H7 (cell line): ENCODE data around the gene AKAP1. TPM values are rescaled to one million over a fixed set of nuclear protein-coding genes. Genes with fewer than 3 reads are reported as not detected.
A peak's percentile ranks its signal among the peaks of the same experiment; 100 is the strongest.

ENCODE experiments used
- DNase-seq: peaks from one replicate; pipeline ENCODE4 v3.0.0; 2012
- H3K27me3 ChIP-seq: 2 replicates; pipeline ENCODE4 v1.6.0; 2011; ENCODE audit warnings: mild to moderate bottlenecking, low read length; ENCODE audit not compliant: control insufficient read depth, insufficient read depth
- H3K36me3 ChIP-seq: replicated peaks from 2 replicates; pipeline ENCODE4 v1.5.1; 2011; ENCODE audit warnings: low read length; ENCODE audit not compliant: control insufficient read depth, insufficient read depth
- H3K4me3 ChIP-seq: 2 replicates; pipeline ENCODE4 v1.5.1; 2011; ENCODE audit warnings: low read depth, mild to moderate bottlenecking, control low read depth, low read length, moderate library complexity; ENCODE audit not compliant: insufficient read depth
- total RNA-seq: library from RNA; depleted of rRNA; stranded (reverse); fragments of >200 nt; shearing (Covaris generic); gene quantifications from 2 replicates; pipeline ENCODE4 v1.2.3, GENCODE V29; 2014

AKAP1 gene
- total RNA-seq, 1 experiment from 2014 or later = 67.8 TPM

DNA sequence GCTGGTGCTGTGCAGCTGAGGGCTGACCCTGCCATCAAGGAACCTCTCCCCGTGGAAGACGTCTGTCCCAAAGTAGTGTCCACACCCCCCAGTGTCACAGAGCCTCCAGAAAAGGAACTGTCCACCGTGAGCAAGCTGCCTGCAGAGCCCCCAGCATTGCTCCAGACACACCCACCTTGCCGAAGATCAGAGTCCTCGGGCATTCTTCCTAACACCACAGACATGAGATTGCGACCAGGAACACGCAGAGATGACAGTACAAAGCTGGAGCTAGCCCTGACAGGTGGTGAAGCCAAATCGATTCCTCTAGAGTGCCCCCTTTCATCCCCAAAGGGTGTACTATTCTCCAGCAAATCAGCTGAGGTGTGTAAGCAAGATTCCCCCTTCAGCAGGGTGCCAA, 20.5 kb downstream of the AKAP1 start:
- DNase-seq = no peak
- Histone ChIP-seq H3K36me3 (peaks cover 4% of the 10 kb centered on the region), H3K27me3 (no peaks in the 10 kb centered on the region), H3K4me3 (no peak overlapping the region)

DNA sequence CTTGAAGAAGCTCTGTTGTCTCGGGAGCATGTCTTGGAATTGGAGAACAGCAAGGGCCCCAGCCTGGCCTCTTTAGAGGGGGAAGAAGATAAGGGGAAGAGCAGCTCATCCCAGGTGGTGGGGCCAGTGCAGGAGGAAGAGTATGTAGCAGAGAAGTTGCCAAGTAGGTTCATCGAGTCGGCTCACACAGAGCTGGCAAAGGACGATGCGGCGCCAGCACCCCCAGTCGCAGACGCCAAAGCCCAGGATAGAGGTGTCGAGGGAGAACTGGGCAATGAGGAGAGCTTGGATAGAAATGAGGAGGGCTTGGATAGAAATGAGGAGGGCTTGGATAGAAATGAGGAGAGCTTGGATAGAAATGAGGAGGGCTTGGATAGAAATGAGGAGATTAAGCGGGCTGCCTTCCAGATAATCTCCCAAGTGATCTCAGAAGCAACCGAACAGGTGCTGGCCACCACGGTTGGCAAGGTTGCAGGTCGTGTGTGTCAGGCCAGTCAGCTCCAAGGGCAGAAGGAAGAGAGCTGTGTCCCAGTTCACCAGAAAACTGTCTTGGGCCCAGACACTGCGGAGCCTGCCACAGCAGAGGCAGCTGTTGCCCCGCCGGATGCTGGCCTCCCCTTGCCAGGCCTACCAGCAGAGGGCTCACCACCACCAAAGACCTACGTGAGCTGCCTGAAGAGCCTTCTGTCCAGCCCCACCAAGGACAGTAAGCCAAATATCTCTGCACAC, 21.2 kb downstream of the AKAP1 start:
- no peak overlapping the region for H3K4me3 ChIP-seq
- DNase-seq = peak; percentile 73
- peaks cover 6% of the 10 kb centered on the region for H3K36me3 ChIP-seq
- no peaks in the 10 kb centered on the region for H3K27me3 ChIP-seq

DNA sequence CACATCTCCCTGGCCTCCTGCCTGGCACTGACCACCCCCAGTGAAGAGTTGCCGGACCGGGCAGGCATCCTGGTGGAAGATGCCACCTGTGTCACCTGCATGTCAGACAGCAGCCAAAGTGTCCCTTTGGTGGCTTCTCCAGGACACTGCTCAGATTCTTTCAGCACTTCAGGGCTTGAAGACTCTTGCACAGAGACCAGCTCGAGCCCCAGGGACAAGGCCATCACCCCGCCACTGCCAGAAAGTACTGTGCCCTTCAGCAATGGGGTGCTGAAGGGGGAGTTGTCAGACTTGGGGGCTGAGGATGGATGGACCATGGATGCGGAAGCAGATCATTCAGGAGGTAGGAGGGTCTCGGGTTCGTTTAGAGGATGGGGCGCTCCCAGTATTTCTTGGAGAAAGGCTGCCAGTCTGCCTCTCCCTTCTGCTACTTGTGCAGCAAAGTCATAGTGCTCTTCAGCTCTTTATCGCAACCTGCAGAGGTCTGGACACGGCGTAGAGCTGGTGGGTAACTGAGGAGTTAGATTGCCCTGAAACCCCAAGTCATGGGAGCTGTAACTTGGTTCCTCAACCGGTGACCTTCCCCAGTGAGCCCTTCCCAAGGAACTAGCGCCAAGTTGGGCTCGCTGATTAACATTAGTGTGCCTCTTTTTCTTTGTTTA, 21.9 kb downstream of the AKAP1 start:
- DNase-seq = no peak
- H3K27me3 ChIP-seq = no peaks in the 10 kb centered on the region
- H3K4me3 ChIP-seq = no peak overlapping the region
- H3K36me3 ChIP-seq = peaks cover 7% of the 10 kb centered on the region

DNA sequence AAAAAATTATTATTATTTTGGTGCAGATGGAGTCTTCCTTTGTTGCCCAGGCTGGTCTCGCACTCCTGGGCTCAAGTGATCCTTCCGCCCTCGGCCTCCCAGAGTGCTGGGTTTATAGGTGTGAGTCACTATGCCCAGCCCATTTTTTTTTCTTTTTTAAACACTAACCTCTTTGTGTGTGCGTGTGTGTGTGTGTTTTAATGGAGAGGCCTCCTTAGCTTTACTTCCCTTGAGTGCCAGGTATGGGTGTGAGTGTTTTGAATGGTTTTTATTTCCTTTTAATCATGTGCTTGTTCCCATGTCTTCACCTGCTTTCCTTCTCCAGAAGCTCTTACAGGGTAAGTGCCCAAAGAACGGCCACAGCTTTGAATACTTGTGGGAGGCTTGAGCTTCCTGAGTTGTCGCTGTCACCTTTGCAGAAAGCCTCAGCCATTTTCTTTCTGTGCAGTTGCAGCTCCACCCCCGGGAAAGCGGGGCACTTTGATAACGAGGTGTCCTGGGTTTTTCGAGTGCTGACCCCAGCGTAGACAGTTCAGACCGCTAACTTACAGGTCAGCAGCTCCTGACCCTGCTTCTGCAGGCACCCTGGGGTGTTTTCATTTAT, 22.6 kb downstream of the AKAP1 start:
- Histone ChIP-seq H3K36me3 (peaks cover 10% of the 10 kb centered on the region), H3K27me3 (no peaks in the 10 kb centered on the region), H3K4me3 (no peak overlapping the region)
- DNase-seq = no peak

DNA sequence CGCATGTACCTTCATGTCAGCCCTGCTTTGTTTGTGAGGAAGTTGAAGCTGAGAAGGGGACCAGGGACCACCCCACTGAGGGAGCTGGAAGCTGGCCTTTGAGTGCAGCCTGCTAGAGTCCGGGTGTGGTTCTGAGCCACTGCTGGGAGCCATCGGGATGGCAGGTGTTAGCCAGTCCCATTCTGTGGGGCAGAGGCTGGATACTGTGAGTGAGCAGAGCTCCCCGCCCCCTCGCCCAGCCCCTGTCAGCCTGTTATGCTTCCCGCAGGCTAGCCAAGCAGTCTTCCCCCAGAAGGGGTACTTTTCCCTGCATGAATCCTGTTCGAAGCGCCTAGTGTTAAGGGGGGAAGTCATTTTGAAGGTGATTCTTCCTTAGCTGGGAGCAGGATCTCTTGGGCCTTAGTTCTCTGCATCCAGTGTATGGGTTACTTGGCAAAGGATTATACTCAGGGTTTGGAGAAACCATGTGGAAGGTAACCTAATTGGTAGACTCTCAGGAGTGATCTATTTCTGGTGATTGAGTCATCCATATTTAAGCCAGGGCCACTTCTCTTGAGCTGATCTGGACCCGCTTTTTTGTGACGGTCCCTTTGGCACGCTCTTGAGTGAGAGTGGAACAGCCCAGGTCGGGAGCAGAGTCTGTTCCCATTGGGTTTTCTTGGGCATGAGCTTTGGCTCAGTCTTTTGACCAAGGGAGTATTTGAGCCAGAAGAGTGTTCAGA, 23.8 kb downstream of the AKAP1 start:
- Histone ChIP-seq H3K4me3 (no peak overlapping the region), H3K36me3 (peaks cover 10% of the 10 kb centered on the region), H3K27me3 (no peaks in the 10 kb centered on the region)
- DNase-seq = no peak

DNA sequence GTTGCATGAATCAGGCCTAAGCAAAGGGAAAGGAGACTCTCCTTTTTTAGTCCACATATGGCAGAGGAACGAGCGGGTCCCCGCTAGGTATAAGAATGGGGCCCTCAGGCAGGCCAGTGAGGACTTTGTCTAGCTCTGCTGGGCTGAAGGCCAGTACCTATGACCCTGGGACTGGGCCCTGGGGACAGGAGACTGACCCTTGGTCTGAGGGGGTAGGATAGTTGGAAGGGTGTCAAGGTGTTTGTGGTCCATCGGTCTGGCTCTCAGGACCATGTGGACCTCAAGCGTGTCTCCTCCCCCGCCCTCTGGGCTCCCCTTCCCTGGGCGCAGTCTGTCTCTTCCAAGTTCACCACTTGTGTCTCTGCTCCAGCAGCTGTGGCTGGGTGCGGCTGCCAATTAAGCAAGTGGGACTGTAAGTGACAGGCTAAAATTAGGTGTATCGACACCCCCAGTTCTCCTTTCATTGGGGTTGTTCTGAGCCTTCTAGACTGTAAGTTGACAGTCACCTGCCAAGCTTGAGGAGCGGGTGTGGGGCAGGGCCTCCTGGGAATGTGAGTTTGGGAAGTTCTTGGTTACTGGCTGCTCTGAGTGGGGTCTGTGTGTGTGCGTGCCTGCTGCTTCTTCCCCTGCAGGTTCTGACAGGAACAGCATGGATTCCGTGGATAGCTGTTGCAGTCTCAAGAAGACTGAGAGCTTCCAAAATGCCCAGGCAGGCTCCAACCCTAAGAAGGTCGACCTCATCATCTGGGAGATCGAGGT, 24.5 kb downstream of the AKAP1 start:
- H3K4me3 ChIP-seq = no peak overlapping the region
- H3K36me3 ChIP-seq = peaks cover 14% of the 10 kb centered on the region
- H3K27me3 ChIP-seq = no peaks in the 10 kb centered on the region
- DNase-seq = peak; percentile 66

DNA sequence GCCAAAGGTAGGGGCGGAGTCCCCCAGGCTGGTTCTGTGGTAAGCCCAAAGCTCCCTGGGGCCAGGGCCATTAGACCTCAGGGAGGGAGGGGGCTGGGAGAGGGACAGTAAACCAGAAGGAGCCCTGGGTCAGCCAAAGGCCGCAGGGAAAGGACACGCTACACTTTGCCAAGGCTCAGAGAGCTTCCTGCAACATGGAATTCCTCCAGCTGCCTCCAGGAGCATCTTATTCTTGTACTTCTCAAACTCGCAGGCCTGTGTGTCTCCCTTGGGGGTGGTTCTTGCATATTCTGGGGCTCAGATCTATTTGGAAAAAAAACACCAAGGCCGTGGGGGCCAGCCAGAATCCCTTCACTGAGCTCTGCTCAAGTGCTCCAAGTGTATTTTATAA, 25.1 kb downstream of the AKAP1 start:
- no peak for DNase-seq

DNA sequence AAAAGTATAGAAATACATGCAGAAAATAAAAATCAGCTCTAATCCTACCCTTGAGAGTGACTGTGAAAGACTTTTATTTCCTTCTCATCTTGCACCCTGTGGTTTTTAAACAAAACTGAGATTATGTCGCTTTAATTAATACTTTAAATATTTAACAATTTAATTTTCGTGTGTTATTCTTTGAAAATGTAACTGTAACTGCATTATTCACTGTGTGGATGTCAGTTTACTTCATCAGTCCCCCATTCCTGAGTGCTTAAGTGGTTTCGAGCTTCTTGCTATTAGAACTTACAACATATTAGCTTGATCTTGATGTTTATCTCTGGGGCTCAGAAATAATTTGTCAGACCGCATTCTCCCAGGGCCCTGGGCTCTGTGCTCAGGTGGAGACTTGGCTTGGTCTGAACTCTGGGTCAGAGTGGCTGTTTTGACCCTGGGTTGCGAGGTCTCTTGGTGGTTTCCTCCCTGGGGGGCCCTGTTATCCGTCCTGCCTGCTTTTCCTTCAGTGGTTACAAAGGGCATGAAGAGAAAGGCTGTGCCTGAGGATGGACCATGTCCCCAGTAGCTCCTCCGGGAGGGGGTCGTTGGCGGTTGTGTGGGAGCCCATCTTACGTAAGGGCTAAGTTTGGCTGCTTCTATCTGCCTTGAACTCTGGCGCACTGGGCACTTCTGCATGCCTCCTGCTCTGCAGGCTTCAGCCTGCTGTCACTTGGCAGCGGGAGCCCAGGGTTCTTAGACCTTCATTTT, 25.7 kb downstream of the AKAP1 start:
- DNase-seq = no peak
- H3K36me3 ChIP-seq = peaks cover 20% of the 10 kb centered on the region
- H3K27me3 ChIP-seq = no peaks in the 10 kb centered on the region
- no peak overlapping the region for H3K4me3 ChIP-seq

More for the DNA sequence above, 25.1 kb downstream of the AKAP1 start:
- Histone ChIP-seq H3K27me3 (no peaks in the 10 kb centered on the region), H3K36me3 (peaks cover 18% of the 10 kb centered on the region), H3K4me3 (no peak overlapping the region)

DNA sequence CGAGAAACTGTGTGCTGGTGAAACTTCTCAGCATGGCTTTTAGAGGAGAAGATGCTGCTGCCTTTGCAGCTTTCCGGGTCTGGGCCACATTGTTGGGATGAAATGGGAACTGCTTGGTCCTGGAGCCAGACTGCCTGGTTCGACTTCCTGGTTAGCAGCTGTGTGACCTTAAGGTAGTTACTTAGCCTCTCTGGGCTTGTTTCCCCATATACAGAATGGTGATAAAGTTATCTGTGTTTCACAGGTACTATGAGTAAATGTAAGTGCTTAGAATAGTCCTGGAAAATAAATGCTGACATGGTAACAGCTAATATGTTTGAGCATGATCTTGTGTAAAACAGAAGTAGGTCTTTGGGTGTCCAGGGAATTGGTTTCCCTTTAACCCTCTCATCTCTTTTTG, 26.3 kb downstream of the AKAP1 start:
- Histone ChIP-seq H3K4me3 (no peak overlapping the region), H3K27me3 (no peaks in the 10 kb centered on the region), H3K36me3 (peaks cover 23% of the 10 kb centered on the region)
- no peak for DNase-seq

DNA sequence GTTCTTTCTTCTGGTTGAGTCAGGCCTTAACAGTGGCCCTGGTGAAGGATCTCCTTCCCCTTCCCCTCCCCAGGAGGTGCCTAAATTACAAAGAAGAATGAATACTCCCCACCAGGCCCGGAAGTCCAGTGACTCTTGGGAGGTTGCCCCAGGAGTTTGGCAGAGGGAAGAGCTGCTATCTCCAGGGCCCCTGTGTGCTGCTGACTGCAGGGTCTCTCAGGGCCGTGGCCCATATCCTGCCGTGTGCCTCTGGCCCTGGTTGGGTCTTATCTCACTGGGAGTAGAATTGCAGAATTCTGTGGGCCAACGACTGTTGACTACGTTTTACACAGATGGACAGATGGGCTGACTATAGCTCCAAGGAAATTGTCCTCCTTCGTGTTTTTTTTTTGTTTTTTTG, 28.0 kb downstream of the AKAP1 start:
- no peak for DNase-seq
- Histone ChIP-seq H3K36me3 (peaks cover 30% of the 10 kb centered on the region), H3K4me3 (no peak overlapping the region), H3K27me3 (no peaks in the 10 kb centered on the region)

DNA sequence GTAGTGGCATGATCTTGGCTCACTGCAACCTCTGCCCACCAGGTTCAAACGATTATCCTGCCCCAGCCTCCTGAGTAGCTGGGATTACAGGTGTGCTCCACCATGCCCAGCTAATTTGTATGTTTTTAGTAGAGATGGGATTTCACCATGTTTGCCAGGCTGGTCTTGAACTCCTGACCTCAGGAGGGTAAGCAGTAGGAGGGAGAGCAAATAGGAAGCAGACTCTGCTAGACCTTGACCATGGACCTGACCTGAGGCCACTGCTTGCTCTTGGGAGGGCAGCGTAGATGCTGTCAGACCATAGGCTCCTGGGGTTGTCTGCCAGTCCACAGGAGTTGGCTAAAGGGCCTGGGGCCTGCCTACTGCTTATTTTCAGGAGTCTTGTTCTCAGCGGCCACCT, 28.6 kb downstream of the AKAP1 start:
- H3K27me3 ChIP-seq = no peaks in the 10 kb centered on the region
- H3K4me3 ChIP-seq = no peak overlapping the region
- H3K36me3 ChIP-seq = peaks cover 33% of the 10 kb centered on the region
- DNase-seq = no peak

DNA sequence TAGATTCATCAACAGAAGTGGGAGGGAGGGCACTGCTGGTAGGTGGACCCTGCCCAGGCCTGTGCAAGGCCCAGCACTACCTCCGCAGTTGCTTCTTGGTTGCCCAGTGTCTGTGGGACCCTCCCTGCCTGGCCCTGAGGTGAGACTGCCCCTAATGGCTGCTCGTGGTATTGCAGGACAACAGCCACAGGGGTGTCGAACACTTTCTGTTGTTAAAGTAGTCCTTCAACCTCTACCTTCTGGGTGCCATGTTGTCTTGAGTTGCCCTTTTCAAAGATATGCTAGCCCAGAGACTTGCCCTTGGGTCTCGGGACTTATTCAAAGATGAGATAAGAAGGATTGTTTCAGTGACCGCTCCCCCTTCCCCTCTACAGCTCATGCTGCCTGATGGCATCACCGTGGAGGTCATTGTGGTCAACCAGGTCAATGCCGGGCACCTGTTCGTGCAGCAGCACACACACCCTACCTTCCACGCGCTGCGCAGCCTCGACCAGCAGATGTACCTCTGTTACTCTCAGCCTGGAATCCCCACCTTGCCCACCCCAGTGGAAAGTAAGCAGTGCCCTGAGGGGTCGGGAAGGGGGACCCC, 29.1 kb downstream of the AKAP1 start:
- peak; percentile 89 for DNase-seq
- no peak overlapping the region for H3K4me3 ChIP-seq
- no peaks in the 10 kb centered on the region for H3K27me3 ChIP-seq
- peaks cover 38% of the 10 kb centered on the region for H3K36me3 ChIP-seq

DNA sequence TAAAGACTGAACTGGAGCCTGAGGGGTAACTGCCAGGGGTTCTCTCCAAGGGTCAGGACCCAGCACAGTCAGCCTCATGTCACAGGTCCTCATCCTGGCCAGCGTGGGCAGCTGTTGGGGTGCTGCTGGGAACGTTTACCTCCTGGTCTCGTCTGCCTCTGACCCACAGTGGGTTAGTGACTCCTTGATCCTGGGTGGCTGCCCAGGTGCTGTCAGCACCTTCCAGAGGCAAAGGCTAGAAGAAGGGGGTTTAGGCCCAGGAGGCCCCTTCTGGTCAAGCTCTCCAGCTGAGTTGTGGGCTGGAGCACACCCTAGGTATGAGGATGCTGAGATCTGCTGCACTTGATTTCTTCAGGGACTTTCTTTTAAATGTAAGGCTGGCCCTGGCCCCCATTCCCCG, 30.3 kb downstream of the AKAP1 start:
- H3K4me3 ChIP-seq = no peak overlapping the region
- no peak for DNase-seq
- no peaks in the 10 kb centered on the region for H3K27me3 ChIP-seq
- H3K36me3 ChIP-seq = peaks cover 36% of the 10 kb centered on the region
